Fibroblast of upper back skin (primary cell): ENCODE data around the gene RSPO3.
"Not testable (repeated sequence)": the region's sequence is repeated elsewhere in the genome, so short reads cannot be mapped to it uniquely, and the experiment has no call there.

Experiments used
- DNase-seq: peaks from one replicate; pipeline ENCODE4 v3.0.0-alpha.2; 2013

Gene RSPO3

DNA sequence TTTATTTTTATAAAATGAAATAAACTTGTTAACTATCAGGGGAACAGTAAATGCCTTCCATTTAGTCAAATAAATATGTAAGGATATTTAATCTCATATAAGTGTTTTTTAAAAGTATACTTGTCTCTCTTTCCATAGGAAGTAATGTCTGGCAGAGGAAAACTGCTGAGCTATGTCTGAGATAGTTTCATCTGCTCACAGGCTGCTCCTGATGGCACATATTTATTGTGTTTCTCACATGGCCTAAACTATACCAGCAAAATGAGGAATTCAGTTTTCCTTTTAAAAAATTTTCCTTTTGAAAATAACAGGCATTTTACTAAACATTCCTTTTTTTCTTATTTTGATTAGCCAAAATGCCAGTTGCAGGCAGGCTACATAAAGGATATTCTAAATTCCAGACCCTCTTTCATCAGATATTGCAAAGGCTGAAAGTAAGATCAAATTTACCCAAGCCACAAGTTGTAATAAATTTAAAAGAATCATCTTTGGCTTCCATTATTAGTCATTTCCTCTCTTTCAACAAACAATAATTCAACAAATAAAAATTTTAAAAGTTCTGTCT, 88.1 kb downstream of the RSPO3 start:
- peak; percentile 37 for DNase-seq

DNA sequence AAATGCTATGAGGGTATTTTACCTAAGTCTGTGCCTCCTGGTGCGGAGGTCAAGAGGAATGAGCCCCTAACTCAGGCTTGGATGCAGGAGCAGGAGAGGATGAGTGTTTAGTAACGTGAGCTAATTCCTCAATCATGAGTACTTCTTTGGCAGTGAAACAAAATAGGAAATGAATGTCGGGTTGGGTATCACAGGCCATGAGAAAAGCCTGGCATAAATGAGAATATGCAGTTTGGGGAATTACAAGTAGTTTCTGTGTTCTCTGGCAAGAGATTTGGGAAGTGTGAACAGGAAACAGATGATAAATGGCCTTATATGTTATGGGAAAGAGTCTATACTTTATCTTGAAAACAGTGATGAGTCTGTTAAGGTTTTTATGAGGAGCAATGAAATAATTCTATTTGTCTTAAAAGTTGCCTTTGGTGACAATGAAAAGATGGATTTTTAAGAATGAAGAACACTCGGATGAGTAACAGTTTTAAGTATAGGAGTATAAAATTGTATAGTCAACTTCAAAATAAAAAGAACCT, 89.2 kb downstream of the RSPO3 start:
- peak; percentile 67 for DNase-seq

GRCh38 chr6:127210725-127211124, 92.3 kb downstream of the RSPO3 start:
- DNase-seq, result no peak

DNA sequence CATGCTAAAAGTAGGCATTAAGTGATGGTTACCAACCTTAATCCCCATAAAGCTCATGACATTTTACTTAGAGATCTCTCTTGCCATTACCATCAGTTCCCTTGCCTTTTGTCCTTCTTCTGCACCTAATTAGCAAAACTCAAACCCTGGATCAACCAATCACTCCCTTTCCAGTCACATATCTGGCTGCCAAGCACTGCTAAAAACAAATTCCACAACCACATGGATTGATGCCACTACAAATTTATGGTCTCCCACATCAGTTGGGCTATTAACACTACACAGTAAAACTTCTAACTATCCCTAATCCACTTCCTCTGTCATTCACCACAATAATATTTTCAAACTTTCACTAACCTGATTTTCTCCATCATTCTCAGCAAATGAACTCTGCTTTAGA, 93.9 kb downstream of the RSPO3 start:
- no peak for DNase-seq

GRCh38 chr6:127214032-127214431, 95.6 kb downstream of the RSPO3 start:
- DNase-seq, result not testable (repeated sequence)

- DNase-seq, result not testable (repeated sequence)
These were observed 96.1 kb downstream of the RSPO3 start for GRCh38 chr6:127214531-127214930.

- DNase-seq, result no peak
These were observed 97.5 kb downstream of the RSPO3 start for GRCh38 chr6:127215931-127216330.

- no peak for DNase-seq
These were observed 98.6 kb downstream of the RSPO3 start for GRCh38 chr6:127216810-127217789.

- no peak for DNase-seq
These were observed 101.4 kb downstream of the RSPO3 start for GRCh38 chr6:127219869-127220268.

- no peak for DNase-seq
These were observed 102.7 kb downstream of the RSPO3 start for GRCh38 chr6:127221201-127221600.

- no peak for DNase-seq
These were observed 103.9 kb downstream of the RSPO3 start for GRCh38 chr6:127222418-127222817.

DNA sequence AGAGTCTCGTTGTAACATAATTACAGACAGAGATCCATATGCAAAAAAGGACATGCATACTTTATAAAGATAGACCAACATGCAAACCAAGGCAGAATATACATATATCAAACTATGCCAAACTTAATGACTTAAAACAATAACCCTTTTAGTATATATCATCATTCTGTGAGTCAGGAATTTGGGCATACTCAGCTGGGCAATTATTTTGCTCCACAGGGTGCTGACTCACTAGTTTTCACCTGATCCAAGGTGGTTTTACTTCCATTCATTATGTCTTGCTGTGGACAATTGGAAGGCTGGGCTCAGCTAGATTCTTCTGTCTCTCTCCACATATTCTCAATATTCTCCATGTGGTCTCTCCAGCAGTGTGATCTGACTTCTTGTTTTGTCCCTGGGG, 107.0 kb downstream of the RSPO3 start:
- no peak for DNase-seq

DNA sequence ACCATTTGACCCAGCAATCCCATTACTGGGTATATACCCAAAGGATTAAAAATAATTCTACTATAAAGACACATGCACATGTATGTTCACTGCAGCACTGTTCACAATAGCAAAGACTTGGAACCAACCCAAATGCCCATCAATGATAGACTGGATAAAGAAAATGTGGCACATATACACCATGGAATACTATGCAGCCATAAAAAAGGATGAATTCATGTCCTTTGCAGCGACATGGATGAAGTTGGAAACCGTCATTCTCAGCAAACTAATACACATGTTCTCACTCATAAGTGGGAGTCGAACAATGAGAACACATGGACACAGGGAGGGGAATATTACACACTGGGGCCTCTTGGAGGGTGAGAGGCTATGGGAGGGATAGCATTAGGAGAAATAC, 115.3 kb downstream of the RSPO3 start:
- DNase-seq, result not testable (repeated sequence)

DNA sequence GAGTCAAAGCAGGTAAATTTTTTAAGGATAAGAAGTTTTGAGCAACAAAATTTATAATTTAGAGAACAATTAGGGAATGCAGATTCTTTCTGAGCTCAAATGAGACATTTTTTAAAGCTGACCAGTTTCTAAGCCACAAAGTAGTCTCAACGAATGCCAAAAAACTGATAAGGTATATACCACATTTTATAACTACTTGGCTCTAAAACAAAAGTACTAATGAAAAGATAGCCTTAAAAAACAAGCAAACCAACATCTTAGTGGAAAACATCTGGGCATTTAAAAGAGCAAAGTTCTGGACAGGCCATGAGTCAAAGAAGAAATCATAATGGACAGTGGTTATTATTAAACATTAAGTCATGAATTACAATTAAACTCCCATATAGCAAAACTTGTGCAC, 125.0 kb downstream of the RSPO3 start:
- DNase-seq, result no peak
